ENCODE measurements around the gene KDM5B.
"Not testable (repeated sequence)": the region's sequence is repeated elsewhere in the genome, so short reads cannot be mapped to it uniquely, and the experiment has no call there.

Gene KDM5B

DNA sequence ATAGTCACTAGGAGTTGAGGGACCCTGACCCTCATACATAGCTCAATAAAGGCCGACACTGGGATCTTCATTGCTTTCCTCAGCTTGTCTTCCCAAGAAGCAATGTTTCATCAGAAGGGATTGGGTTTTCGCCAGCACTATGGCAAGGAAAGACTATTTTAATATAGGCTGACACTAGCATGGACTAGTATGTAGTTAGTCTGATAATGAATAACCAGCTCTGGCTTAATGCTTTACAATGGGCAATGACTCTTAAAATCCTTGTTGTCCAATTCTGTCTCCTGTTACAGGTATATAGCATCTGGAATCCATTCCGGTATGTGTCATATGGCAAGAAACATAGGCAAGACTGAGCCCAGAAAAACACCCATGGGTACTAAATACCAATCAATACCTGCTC lies 82.7 kb downstream of the KDM5B start:
- Histone ChIP-seq H3K4me1 (ENCODE audit: control insufficient read depth, insufficient read depth, low read length) (no peaks in the 10 kb centered on the region), H3K9ac (ENCODE audit: low read depth, low read length) (no peak overlapping the region), H3K27me3 (ENCODE audit: control insufficient read depth, insufficient read depth, low read length) (no peaks in the 10 kb centered on the region), H3K9me3 (ENCODE audit: control insufficient read depth, insufficient read depth, low read length) (no peaks in the 10 kb centered on the region), H3K4me3 (ENCODE audit: low read depth, low read length) (no peak overlapping the region), H3K36me3 (ENCODE audit: control insufficient read depth, insufficient read depth, low read length) (peaks cover 29% of the 10 kb centered on the region)

GRCh38 chr1:202723708-202724107 lies 84.5 kb downstream of the KDM5B start:
- peaks cover under 1% of the 10 kb centered on the region for H3K27me3 ChIP-seq (ENCODE audit: control insufficient read depth, insufficient read depth, low read length)
- no peak overlapping the region for H3K9ac ChIP-seq (ENCODE audit: low read depth, low read length)
- H3K4me3 ChIP-seq (ENCODE audit: low read depth, low read length): no peak overlapping the region
- no peaks in the 10 kb centered on the region for H3K9me3 ChIP-seq (ENCODE audit: control insufficient read depth, insufficient read depth, low read length)
- H3K4me1 ChIP-seq (ENCODE audit: control insufficient read depth, insufficient read depth, low read length): no peaks in the 10 kb centered on the region
- H3K36me3 ChIP-seq (ENCODE audit: control insufficient read depth, insufficient read depth, low read length): peaks cover 11% of the 10 kb centered on the region

DNA sequence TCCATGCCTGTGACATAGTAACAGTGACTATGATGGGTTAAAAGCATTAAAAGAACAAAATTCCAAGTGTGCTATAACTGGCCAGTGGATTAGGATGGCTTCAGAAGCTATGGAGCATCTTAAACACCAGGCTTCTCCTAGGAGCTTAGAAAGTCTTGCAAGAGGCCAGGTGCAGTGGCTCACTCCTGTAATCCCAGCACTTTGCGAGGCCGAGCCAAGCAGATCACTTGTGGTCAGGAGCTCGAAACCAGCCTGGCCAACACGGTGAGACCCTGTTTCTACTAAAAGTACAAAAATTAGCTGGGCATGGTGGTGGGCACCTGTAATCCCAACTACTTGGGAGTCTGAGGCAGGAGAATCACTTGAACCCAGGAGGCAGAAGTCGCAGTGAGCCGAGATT lies 85.2 kb downstream of the KDM5B start:
- H3K27me3 ChIP-seq (ENCODE audit: control insufficient read depth, insufficient read depth, low read length); H3K4me1 ChIP-seq (ENCODE audit: control insufficient read depth, insufficient read depth, low read length); H3K4me3 ChIP-seq (ENCODE audit: low read depth, low read length); H3K9me3 ChIP-seq (ENCODE audit: control insufficient read depth, insufficient read depth, low read length); H3K36me3 ChIP-seq (ENCODE audit: control insufficient read depth, insufficient read depth, low read length); H3K9ac ChIP-seq (ENCODE audit: low read depth, low read length): not testable (repeated sequence)

DNA sequence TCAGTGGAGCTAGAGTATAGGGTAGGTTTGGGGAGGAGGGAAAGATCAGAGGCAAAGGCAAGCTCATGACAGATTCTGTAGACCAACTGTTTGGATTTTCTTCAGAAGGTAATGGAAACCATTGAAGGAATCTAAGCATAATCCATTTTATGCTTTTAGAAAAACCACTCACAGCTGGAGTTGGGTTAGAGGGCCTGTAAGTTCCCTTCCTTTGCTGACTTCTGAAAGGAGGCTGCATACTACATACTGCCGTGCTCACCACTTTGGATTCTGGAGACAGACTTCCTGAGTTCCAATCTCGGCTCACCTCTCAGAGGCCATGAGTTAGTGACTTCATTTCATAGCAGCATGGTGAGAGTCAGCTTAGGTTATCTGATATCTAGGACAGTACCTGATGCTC lies 91.6 kb downstream of the KDM5B start:
- Histone ChIP-seq H3K9ac (ENCODE audit: low read depth, low read length) (no peak overlapping the region), H3K4me3 (ENCODE audit: low read depth, low read length) (no peak overlapping the region)

DNA sequence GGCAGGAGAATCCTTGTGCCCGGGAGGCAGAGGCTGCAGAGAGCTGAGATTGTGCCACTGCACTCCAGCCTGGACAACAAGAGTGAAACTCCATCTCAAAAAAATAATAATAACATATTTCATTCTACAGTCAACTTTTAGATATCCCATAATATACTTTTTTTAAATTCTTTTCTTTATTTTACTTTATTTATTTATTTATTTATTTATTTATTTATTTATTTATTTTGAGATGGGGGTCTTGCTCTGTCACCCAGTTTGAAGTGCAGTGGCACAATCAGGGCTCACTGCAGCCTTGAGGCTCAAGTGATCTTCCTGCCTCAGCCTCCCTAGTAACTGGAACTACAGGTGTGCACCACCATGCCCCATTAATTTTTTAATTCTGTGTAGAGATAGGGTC lies 94.0 kb downstream of the KDM5B start:
- not testable (repeated sequence) for H3K36me3 ChIP-seq (ENCODE audit: control insufficient read depth, insufficient read depth, low read length); H3K4me3 ChIP-seq (ENCODE audit: low read depth, low read length); H3K9me3 ChIP-seq (ENCODE audit: control insufficient read depth, insufficient read depth, low read length); H3K9ac ChIP-seq (ENCODE audit: low read depth, low read length)
- Histone ChIP-seq H3K4me1 (ENCODE audit: control insufficient read depth, insufficient read depth, low read length) (peaks cover 24% of the 10 kb centered on the region), H3K27me3 (ENCODE audit: control insufficient read depth, insufficient read depth, low read length) (peaks cover 36% of the 10 kb centered on the region)

More for the DNA sequence above, 91.6 kb downstream of the KDM5B start:
- H3K9me3 ChIP-seq (ENCODE audit: control insufficient read depth, insufficient read depth, low read length): no peaks in the 10 kb centered on the region
- peaks cover 21% of the 10 kb centered on the region for H3K27me3 ChIP-seq (ENCODE audit: control insufficient read depth, insufficient read depth, low read length)
- no peaks in the 10 kb centered on the region for H3K36me3 ChIP-seq (ENCODE audit: control insufficient read depth, insufficient read depth, low read length)
- H3K4me1 ChIP-seq (ENCODE audit: control insufficient read depth, insufficient read depth, low read length): peaks cover 18% of the 10 kb centered on the region

GRCh38 chr1:202713110-202713509 lies 95.1 kb downstream of the KDM5B start:
- Histone ChIP-seq H3K4me1 (ENCODE audit: control insufficient read depth, insufficient read depth, low read length) (peaks cover 30% of the 10 kb centered on the region), H3K27me3 (ENCODE audit: control insufficient read depth, insufficient read depth, low read length) (peaks cover 41% of the 10 kb centered on the region), H3K36me3 (ENCODE audit: control insufficient read depth, insufficient read depth, low read length) (no peaks in the 10 kb centered on the region), H3K9ac (ENCODE audit: low read depth, low read length) (no peak overlapping the region), H3K9me3 (ENCODE audit: control insufficient read depth, insufficient read depth, low read length) (no peaks in the 10 kb centered on the region), H3K4me3 (ENCODE audit: low read depth, low read length) (no peak overlapping the region)

- no peaks in the 10 kb centered on the region for H3K36me3 ChIP-seq (ENCODE audit: control insufficient read depth, insufficient read depth, low read length)
- no peak overlapping the region for H3K9ac ChIP-seq (ENCODE audit: low read depth, low read length)
- H3K9me3 ChIP-seq (ENCODE audit: control insufficient read depth, insufficient read depth, low read length): no peaks in the 10 kb centered on the region
- peaks cover 39% of the 10 kb centered on the region for H3K27me3 ChIP-seq (ENCODE audit: control insufficient read depth, insufficient read depth, low read length)
- H3K4me1 ChIP-seq (ENCODE audit: control insufficient read depth, insufficient read depth, low read length): peaks cover 30% of the 10 kb centered on the region
- H3K4me3 ChIP-seq (ENCODE audit: low read depth, low read length): no peak overlapping the region
Measured at GRCh38 chr1:202711949-202712635, 96.1 kb downstream of the KDM5B start.

- no peaks in the 10 kb centered on the region for H3K9me3 ChIP-seq (ENCODE audit: control insufficient read depth, insufficient read depth, low read length)
- H3K4me1 ChIP-seq (ENCODE audit: control insufficient read depth, insufficient read depth, low read length): peaks cover 28% of the 10 kb centered on the region
- peaks cover 39% of the 10 kb centered on the region for H3K27me3 ChIP-seq (ENCODE audit: control insufficient read depth, insufficient read depth, low read length)
- no peaks in the 10 kb centered on the region for H3K36me3 ChIP-seq (ENCODE audit: control insufficient read depth, insufficient read depth, low read length)
- H3K9ac ChIP-seq (ENCODE audit: low read depth, low read length): peak within 1 kb of the TSS; percentile 28
- peak within 1 kb of the TSS; percentile 86 for H3K4me3 ChIP-seq (ENCODE audit: low read depth, low read length)
Measured at GRCh38 chr1:202710070-202711045, 97.9 kb downstream of the KDM5B start, which contains the start of gene SYT2. TSS of gene SYT2 (minus strand) at chr1:202710454. CDS start at chr1:202605772, 104,682 bp downstream.

DNA sequence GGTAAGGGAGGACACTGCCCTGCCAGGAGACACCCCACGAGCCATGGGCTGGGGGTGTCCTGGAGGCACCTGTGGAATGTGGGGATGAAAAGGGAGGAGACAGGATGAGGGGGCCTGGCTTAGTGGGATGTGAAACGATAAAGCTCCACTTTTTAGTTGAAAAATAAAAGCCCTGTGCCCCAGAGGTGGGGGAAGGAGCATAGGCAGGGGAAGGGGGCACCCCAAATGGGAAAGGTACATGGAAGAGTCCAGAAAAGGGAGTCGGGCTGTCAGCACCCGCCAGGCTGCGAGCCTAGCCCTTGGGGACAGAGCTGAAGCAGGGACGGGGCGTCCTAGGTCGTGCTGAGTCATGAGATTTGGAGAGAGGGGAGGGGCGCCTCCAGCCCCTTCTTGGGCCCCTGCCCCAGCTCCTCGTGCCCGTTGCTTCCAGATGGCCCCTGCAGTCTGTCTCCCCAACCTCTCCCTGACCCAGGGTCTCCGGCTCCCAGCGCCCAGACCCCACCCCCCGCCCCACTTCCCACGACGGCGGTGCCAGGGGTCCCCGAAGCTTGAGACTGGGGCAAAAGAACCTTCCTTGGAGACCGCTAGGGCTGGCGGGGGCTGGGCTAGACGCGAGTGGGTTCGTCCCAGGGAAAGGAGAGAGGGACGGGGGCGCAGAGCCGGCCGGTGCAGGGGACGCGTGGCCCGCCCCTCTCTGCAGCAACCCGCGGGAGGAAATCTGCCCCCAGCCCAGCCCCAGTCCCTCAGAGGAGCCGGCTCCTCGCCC lies 98.8 kb downstream of the KDM5B start:
- peaks cover 34% of the 10 kb centered on the region for H3K27me3 ChIP-seq (ENCODE audit: control insufficient read depth, insufficient read depth, low read length)
- H3K4me1 ChIP-seq (ENCODE audit: control insufficient read depth, insufficient read depth, low read length): peaks cover 33% of the 10 kb centered on the region
- H3K9me3 ChIP-seq (ENCODE audit: control insufficient read depth, insufficient read depth, low read length): no peaks in the 10 kb centered on the region
- H3K36me3 ChIP-seq (ENCODE audit: control insufficient read depth, insufficient read depth, low read length): no peaks in the 10 kb centered on the region
- H3K9ac ChIP-seq (ENCODE audit: low read depth, low read length): no peak overlapping the region
- peak overlapping the region; percentile 86 for H3K4me3 ChIP-seq (ENCODE audit: low read depth, low read length)

GRCh38 chr1:202708456-202709275 lies 99.6 kb downstream of the KDM5B start:
- peaks cover 34% of the 10 kb centered on the region for H3K27me3 ChIP-seq (ENCODE audit: control insufficient read depth, insufficient read depth, low read length)

DNA sequence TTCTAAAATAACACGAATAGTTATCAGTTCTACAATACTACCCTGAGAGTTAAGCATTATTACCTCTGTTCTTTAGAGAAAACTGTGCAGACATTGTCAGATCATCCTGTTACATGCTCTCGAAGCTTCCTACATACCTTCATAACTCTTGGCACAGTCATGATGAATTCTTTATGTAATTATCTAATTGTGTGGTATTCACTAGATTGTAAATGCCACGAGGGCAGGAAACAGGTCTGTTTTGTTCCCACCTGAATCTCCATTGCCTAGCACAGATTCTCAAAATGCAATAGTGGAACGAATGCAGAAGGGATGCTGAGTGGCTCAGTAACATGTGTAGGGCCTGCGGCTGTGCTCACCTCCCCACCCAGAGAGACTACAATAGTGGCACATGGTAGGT lies 101.4 kb downstream of the KDM5B start:
- Histone ChIP-seq H3K36me3 (ENCODE audit: control insufficient read depth, insufficient read depth, low read length) (no peaks in the 10 kb centered on the region), H3K9ac (ENCODE audit: low read depth, low read length) (no peak overlapping the region), H3K4me3 (ENCODE audit: low read depth, low read length) (no peak overlapping the region), H3K9me3 (ENCODE audit: control insufficient read depth, insufficient read depth, low read length) (no peaks in the 10 kb centered on the region), H3K4me1 (ENCODE audit: control insufficient read depth, insufficient read depth, low read length) (peaks cover 25% of the 10 kb centered on the region), H3K27me3 (ENCODE audit: control insufficient read depth, insufficient read depth, low read length) (peaks cover 26% of the 10 kb centered on the region)

More at GRCh38 chr1:202708456-202709275, 99.6 kb downstream of the KDM5B start:
- Histone ChIP-seq H3K36me3 (ENCODE audit: control insufficient read depth, insufficient read depth, low read length) (no peaks in the 10 kb centered on the region), H3K9ac (ENCODE audit: low read depth, low read length) (no peak overlapping the region), H3K9me3 (ENCODE audit: control insufficient read depth, insufficient read depth, low read length) (no peaks in the 10 kb centered on the region), H3K4me3 (ENCODE audit: low read depth, low read length) (peak overlapping the region; percentile 86), H3K4me1 (ENCODE audit: control insufficient read depth, insufficient read depth, low read length) (peaks cover 33% of the 10 kb centered on the region)

Measured in iPS-15b (cell line).